ENCODE data around the gene EPC1.
A peak's percentile ranks its signal among the peaks of the same experiment; 100 is the strongest.
"Not testable (repeated sequence)": the region's sequence is repeated elsewhere in the genome, so short reads cannot be mapped to it uniquely, and the experiment has no call there.

EPC1 gene

DNA sequence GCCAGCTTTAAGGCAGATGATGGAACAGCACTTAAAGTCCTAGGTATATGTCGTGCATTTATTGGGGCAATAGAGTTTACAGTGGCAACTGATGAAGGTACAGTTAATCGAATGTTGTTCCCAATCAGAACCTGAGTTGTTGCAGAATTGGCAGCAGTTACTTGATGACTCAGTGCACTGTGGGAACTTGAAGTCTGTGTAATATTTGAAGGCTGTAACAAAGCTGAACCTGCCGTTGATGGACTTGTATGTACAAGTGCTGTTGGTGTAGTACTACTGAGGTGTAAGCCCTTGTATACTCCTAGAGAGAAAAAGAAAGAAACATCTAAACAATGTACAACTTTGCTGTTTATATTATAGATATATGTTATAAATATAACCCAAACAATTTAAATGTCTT lies 75.3 kb downstream of the EPC1 start:
- no peak for DNase-seq (ENCODE audit: low spot score)

- no peak for DNase-seq (ENCODE audit: low spot score)
Observed at GRCh38 chr10:32269343-32270100, 77.4 kb downstream of the EPC1 start.

- no peak for DNase-seq (ENCODE audit: low spot score)
Observed at GRCh38 chr10:32268788-32269187, 78.2 kb downstream of the EPC1 start.

GRCh38 chr10:32266979-32267378 lies 80.0 kb downstream of the EPC1 start:
- DNase-seq (ENCODE audit: low spot score) = no peak

GRCh38 chr10:32266566-32266965 lies 80.4 kb downstream of the EPC1 start:
- no peak for DNase-seq (ENCODE audit: low spot score)

DNA sequence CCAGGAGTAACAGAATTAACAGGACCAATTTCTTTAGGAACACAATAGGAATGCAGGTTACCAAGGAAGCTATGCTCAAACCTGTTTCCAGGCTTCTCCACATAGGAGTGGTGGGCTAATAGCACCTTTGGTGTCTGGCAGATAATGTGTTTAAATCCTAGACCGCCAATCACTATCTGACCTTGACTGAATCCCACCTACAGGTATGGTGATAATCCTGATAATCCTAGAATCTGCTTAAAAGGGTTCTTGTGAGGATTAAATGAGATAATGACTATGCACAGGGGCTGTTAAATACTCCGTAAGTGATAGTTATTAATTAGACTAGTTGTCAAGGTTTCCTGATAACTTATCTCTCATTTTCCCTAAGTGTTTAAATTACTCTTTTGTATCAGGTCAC lies 81.2 kb downstream of the EPC1 start:
- no peak for DNase-seq (ENCODE audit: low spot score)

DNA sequence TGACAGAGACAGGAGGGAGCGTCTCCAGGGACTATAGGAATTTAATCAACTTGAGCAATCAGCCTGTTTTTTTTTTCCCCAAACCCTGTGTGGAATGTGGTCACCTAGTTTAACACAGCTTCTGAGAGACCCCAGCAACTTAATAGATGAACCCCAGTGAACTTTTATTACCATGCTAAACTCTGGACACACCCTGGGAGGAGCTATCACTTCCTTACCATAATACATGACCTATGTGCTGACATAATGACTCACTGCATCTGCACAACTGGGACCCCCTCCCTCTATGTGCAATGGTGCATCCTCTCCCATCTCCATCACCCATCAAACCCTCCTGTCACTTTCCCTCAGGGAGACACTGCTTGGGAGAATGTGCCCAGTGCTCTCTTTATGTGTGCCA lies 83.7 kb downstream of the EPC1 start:
- DNase-seq (ENCODE audit: low spot score) = no peak

DNA sequence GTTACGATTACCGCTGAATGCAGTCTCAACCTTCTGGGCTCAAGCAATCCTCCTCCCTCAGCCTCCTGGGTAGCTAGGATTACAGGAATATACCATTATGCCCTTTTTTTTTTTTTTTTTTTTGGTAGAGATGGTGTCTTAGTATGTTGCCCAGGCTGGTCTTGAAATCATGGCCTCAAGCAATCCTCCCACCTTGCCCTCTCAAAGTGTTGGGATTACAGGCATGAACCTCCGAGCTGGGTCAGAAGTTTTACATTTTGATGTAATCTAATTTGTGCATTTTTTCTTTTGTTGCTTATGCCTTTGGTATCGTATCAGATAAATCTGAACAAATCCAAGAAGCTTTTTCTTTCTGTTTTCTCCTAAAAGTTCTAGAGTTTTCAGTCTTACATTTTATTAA lies 87.4 kb downstream of the EPC1 start:
- no peak for DNase-seq (ENCODE audit: low spot score)

DNA sequence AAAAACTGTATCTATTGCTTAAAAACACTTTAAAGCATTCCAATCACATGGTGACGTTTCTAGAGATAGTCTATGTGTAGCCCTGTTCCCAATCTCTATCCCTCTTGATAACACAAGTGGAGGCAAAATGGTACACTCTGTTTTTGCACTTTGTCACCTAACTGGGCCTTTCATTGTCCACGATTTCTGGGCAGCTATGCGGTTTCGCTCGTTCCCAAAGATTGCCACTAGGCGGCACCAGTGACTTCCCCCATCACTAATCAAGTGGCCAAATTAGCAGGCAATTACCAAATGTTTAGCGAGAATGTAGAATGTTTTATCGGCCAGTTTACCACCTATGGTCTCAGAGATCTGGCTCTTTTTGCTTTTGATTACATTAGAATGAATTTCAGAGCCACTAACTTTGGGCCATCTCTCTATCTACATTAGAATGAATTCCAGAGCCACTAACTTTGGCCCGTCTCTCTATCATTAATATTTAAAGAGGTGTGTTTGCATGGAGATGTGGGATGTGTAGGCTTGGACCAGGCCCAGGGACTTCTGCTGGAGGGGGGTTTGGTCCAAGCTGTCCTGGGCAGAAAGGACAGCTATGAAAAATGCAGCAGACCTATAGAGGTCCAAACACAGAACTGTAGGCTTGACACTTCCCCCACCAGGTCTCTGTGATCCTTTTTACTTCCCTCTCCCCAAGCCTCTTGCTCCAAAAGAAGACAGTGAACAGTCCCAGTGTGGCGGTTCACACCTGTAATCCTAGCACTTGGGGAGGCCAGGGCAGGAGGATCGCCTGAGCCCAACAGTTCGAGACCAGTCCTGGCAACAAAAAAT lies 90.1 kb downstream of the EPC1 start:
- peak; percentile 84 for DNase-seq (ENCODE audit: low spot score)

GRCh38 chr10:32253821-32254220 lies 93.1 kb downstream of the EPC1 start:
- DNase-seq (ENCODE audit: low spot score) = no peak

- no peak for DNase-seq (ENCODE audit: low spot score)
Observed at GRCh38 chr10:32253276-32253675, 93.7 kb downstream of the EPC1 start.

GRCh38 chr10:32250489-32250888 lies 96.5 kb downstream of the EPC1 start:
- DNase-seq (ENCODE audit: low spot score) = not testable (repeated sequence)

DNA sequence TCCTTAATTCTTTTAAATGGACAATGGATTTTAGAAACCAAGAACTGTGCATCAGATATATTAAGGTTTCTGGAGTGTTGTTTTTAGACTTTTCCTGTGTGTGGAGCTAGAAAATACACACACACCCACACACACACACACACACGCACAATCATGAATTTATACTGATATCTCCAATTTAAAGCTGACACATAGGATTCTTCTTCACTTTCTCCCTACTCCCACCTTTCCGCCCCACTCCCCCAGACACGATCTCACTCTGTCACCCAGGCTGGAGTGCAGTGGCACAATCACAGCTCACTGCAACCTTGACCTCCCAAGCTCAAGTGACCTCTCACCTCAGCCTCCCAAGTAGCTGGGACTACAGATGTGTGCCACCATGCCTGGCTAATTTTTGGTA lies 100.3 kb downstream of the EPC1 start:
- no peak for DNase-seq (ENCODE audit: low spot score)

DNA sequence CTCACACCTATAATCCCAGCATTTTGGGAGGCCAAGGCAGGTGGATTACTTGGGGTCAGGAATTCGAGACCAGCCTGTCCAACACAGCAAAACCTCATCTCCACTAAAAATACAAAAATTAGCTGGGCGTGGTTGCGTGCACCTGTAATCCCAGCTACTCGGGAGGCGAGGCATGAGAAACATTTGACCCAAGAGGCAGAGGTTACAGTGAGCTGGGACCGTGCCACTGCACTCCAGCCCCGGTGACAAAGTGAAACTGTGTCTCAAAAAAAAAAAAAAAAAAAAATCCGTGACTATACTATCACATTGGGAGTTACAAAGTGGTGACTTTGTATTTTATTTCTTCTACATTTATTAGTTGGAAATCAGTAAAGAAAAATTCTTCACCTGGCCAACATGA lies 101.2 kb downstream of the EPC1 start:
- no peak for DNase-seq (ENCODE audit: low spot score)

DNA sequence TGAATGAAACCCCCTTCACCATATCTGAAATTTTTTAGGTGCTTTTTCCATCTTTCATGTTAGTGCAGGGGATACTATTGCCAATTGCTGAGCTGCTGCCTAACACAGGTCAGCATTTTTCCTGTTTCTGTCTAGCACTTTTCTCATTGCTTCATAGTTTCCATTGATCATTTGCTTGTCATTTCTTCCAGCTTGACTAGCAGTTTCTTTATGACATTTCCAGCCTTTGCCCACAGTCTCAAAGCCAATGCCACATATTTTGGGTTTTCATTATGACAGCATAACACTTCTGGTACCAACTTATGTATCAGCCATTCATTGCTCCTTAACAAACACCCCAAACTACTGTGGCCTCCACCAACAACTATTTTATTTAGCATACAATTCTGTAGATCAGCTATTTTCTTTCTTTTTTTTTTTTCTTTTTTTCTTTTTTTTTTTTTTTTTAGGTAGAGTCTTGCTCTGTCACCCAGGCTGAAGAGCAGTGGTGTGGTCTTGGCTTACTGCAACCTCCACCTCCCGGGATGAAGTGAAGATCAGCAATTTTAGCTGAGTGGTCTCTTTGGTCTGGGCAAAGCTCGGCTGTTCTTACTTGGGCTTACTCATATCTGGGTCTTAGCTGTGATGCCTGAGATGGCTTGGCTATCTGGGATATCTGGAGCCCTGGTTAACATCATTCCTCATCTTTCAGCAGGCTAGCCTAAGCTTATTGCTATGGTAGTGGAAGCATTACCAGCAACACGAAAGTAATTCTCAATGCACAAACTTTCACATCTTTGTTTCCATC lies 102.3 kb downstream of the EPC1 start:
- no peak for DNase-seq (ENCODE audit: low spot score)

DNA sequence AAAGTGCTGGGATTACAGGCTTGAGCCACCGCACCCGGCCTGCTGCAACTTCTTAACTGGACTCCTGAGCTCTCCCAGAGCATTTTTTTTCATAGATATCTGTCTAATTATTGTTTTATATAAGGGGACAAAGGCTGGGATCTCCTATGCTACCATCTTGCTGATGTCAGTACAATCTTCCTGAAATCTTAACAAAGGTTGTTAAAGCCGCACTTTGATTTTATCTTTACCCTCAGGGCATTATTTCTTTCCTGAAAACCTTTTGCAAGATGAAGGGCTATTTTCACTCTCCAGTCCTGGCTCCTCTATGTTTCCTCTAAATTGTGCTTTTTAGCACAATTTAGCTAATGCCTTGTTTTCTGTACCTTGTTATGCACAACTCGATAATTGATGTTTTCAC lies 102.9 kb downstream of the EPC1 start:
- DNase-seq (ENCODE audit: low spot score) = no peak

DNA sequence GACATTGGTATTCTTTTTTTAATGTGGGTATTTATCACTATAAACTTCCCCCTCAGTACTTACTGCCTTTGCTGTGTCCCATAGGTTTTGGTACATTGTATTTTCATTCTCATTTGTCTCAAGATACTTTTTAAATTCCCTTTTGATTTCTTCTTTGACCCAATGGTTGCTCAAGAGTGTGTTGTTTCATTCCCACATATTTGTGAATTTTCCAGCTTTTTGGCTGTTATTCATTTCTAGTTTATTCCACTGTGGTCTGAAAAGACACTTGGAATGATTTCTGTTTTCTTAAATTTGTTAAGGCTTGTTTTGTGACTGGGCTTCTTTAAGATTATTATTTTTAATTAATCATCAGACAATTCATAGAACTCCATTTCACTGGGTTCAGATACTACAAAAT lies 105.0 kb downstream of the EPC1 start:
- no peak for DNase-seq (ENCODE audit: low spot score)

GRCh38 chr10:32240471-32240870 lies 106.5 kb downstream of the EPC1 start:
- no peak for DNase-seq (ENCODE audit: low spot score)

GRCh38 chr10:32239769-32240168 lies 107.2 kb downstream of the EPC1 start:
- no peak for DNase-seq (ENCODE audit: low spot score)

DNA sequence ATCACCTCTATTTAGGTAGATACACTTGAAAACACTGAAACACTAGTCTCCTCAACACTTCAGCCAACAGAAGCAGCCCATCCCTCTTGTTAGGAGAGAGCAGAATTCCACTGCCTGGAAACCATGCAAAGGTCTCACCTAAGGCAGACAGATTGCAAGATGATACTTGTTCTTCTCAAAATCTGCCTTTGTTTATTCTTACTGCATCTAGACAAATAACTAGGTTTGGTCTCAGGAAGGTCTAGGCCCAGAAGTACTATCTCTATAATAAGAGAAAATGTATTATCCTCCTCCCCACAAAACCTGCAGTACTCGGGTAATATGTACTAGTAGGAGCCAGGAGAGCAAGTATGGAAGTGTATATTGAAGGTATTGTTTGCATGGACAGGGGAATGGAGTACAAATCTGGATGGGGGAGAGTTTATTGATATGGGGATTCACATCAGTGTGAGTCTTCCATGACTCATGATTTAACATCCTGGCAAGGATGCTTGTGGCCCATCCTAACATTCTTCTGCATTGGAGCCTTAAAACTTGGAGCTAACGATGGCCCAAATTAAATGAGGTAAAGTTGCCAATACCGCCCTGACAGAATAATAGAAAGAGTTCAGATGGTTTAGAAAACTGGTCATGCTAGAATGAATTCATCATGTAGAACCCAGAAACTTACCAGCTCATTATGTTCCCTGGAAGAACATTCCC lies 109.2 kb downstream of the EPC1 start:
- DNase-seq (ENCODE audit: low spot score) = no peak

GRCh38 chr10:32234471-32234870 lies 112.5 kb downstream of the EPC1 start:
- no peak for DNase-seq (ENCODE audit: low spot score)

DNA sequence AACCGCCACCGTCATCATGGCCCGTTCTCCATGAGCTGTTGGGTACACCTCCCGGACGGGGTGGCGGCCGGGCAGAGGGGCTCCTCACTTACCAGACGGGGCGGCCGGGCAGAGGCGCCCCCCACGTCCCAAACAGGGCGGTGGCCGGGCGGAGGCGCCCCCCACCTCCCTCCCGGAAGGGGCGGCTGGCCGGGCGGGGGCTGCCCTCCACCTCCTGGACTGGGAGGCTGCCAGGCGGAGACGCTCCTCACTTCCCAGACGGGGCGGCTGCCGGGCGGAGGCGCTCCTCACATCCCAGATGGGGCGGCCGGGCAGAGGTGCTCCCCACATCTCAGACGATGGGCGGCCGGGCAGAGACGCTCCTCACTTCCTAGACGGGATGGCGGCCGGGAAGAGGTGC lies 113.6 kb downstream of the EPC1 start:
- not testable (repeated sequence) for DNase-seq (ENCODE audit: low spot score)
